Fibroblast of pulmonary artery (primary cell): Measurements from ENCODE around the gene PRKCE.

Experiments used
- DNase-seq: peaks from one replicate; pipeline ENCODE4 v3.0.0-alpha.2; 2010; ENCODE audit warnings: low read depth
- H3K4me3 ChIP-seq: replicated peaks from 2 replicates; pipeline ENCODE4 v1.5.1; 2011; ENCODE audit warnings: low read depth, mild to moderate bottlenecking, control low read depth, low read length, moderate library complexity
- TF ChIP-seq, protein P1 (sequence below): IDR thresholded peaks from 2 replicates; pipeline ENCODE4 v1.5.1; 2011; ENCODE audit warnings: mild to moderate bottlenecking, control low read depth, low read length, inconsistent platforms; ENCODE audit errors: missing control alignments

The PRKCE gene

DNA sequence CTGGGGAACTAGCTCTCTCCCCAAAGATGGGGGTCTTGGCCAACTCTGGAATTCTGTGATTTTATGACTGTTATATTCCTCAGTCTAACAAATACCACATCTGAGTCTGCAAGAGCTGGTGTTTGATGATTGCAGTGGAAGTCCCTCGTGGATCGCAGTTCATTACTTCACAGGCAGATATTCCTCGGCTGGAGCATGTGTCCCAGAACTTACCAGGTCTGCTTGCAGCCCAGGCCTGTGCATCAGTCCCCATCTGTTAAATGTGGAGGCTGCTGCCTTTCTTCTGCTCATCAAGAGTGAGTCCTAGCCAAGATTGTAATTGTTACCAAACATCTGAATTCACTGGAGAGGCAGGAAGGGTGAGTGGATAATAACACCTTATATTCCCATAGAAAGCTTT is 55.5 kb downstream of the PRKCE start:
- no peak for DNase-seq
- H3K4me3 ChIP-seq, result no peak overlapping the region
- TF ChIP-seq, protein P1, sequence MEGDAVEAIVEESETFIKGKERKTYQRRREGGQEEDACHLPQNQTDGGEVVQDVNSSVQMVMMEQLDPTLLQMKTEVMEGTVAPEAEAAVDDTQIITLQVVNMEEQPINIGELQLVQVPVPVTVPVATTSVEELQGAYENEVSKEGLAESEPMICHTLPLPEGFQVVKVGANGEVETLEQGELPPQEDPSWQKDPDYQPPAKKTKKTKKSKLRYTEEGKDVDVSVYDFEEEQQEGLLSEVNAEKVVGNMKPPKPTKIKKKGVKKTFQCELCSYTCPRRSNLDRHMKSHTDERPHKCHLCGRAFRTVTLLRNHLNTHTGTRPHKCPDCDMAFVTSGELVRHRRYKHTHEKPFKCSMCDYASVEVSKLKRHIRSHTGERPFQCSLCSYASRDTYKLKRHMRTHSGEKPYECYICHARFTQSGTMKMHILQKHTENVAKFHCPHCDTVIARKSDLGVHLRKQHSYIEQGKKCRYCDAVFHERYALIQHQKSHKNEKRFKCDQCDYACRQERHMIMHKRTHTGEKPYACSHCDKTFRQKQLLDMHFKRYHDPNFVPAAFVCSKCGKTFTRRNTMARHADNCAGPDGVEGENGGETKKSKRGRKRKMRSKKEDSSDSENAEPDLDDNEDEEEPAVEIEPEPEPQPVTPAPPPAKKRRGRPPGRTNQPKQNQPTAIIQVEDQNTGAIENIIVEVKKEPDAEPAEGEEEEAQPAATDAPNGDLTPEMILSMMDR, result no peak

DNA sequence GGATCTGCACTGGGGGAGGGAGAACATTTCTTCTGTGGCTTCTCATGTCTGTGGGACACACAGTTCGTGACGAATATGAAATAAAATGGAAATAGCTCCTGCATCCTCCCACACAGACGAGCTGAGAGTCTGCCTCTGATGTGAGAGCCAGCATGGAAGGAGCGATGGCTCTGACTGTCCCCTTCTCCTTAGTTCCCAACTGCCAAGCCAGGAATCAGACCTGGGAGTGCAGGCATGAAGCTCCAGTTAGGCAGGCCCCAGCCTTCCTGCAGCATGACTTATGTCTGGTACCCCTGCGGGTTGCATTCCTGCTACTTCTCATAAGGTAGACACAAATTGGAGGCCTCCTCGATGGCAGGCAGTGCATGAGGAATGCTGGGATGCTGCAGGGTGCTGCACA is 56.2 kb downstream of the PRKCE start:
- TF ChIP-seq, protein P1, result no peak
- H3K4me3 ChIP-seq, result no peak overlapping the region
- no peak for DNase-seq

DNA sequence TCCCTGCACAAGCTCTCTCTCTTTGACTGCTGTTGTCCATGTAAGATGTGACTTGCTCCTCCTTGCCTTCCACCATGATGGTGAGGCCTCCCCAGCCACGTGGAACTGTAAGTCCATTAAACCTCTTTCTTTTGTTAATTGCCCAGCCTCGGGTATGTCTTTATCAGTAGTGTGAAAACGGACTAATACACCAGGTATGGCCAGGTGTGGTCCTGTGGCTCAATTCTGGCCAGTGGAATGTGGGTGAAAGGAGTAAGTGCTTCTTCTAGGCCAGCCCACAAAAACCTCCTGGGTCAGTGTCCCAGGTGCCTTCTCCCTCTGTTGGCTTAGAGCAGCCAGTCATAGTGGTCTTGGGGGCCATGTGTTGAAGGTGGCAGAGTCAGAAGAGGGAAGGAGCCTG is 57.0 kb downstream of the PRKCE start:
- TF ChIP-seq, protein P1, result no peak
- no peak overlapping the region for H3K4me3 ChIP-seq
- DNase-seq, result no peak

DNA sequence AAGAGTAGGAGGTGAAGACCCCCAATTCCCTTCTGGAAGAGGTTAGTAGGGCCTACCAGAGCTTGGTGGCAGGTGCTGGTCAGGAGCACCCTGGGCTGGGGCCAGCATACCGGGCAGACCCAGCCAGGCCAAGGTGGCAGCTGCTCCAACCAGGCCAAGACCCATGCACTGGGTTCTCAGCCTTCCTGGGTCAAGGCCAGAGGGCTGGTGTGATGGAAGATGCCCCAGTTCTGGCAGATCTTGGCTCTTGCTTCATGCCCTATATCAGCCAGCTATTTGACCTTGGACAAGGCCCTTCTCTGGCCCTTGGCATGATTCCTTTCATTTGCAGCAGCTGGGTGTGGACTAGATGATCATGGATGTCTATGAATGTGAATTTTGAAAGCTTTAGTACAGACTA is 57.7 kb downstream of the PRKCE start:
- DNase-seq, result no peak
- H3K4me3 ChIP-seq, result no peak overlapping the region
- TF ChIP-seq, protein P1, result no peak

DNA sequence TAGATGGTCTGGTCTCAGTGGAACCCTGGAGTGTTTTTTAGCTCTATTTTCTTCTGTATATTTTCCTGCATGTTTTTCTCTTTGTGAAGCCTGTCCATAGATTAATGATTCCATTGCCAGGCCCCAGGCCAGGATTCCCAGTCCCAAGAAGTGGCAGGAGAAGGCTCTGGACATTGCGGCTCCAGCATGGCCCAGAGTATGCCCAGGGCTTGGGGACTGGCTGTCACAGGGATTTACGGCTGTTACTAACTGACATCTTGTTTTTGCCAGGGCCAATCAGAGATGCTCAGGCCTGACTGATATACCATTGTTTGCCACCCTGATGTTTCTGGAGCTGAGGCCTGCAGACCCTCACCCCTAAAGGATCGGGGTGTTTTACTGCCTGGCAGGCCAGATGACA is 59.0 kb downstream of the PRKCE start:
- TF ChIP-seq, protein P1, result no peak
- no peak overlapping the region for H3K4me3 ChIP-seq
- no peak for DNase-seq

DNA sequence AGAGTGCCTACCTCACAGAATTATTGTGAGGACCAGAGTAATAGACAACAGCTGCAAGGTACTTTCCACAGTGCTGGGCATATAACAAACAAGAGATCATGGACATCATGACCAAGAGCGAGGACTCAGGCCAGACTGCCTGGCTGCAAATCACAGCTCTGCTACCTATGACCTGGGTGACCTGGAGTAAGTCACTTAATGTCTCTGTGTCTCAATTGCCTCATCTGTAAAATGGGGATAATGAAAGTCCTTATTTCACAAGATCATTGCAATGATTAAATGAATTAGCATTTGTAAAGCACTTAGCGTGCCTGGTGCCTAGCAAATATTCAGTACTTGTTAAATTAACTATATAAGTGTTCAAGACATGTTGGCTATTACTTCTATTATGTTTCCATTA is 59.7 kb downstream of the PRKCE start:
- TF ChIP-seq, protein P1, result no peak
- no peak overlapping the region for H3K4me3 ChIP-seq
- no peak for DNase-seq

DNA sequence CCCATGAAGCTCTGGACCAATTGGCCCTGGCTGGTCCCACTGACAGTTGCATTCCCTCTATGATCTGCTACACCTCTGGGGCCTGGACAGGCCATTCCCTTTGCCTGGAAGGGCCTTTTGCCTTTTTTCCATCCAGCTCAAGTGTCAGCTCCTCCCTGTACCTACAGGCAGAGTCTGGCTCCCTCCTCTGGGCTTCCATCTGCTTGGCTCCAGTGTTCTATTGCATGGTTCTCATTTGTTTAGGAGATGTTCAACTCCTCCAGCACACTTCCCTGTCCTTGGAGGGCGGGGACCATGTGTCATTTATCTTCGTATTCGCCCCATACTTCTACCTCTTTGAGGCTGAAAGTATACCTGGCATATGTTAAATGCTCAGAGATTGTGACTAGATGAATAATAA is 61.1 kb downstream of the PRKCE start:
- no peak for DNase-seq
- H3K4me3 ChIP-seq, result no peak overlapping the region
- TF ChIP-seq, protein P1, result peak; percentile 9
